T-helper 2 cell treated with Interferon-gamma antibody and Interleukin-4, amounts not matched to agents 5 μg/mL and 100 μg/mL, for 36 hours (primary cell): Measurements from ENCODE around the gene GDI2.
A peak's percentile ranks its signal among the peaks of the same experiment; 100 is the strongest.

Source experiments
- DNase-seq: peaks from one replicate; pipeline ENCODE4 v3.0.0; 2021; ENCODE audit warnings: low spot score
- H3K27ac Mint-ChIP-seq: one replicate; pipeline ENCODE4 v1.8.0; 2021; ENCODE audit warnings: mild to moderate bottlenecking, mixed read lengths
- H3K27me3 Mint-ChIP-seq: one replicate; pipeline ENCODE4 v1.8.0; 2021; ENCODE audit warnings: low read depth, mixed read lengths
- H3K36me3 Mint-ChIP-seq: one replicate; pipeline ENCODE4 v1.8.0; 2021; ENCODE audit warnings: low read depth, mixed read lengths
- H3K4me1 Mint-ChIP-seq: one replicate; pipeline ENCODE4 v1.8.0; 2021; ENCODE audit warnings: low read depth, mixed read lengths
- H3K4me3 Mint-ChIP-seq: one replicate; pipeline ENCODE4 v1.8.0; 2022; ENCODE audit warnings: mild to moderate bottlenecking, moderate library complexity, mixed read lengths
- H3K9me3 Mint-ChIP-seq: one replicate; pipeline ENCODE4 v1.8.0; 2021; ENCODE audit warnings: mixed read lengths

Gene GDI2

GRCh38 chr10:5758927-5759326, 54.3 kb downstream of the GDI2 start:
- no peak overlapping the region for H3K27ac Mint-ChIP-seq
- no peaks in the 10 kb centered on the region for H3K27me3 Mint-ChIP-seq
- H3K4me1 Mint-ChIP-seq = peaks cover 13% of the 10 kb centered on the region
- H3K4me3 Mint-ChIP-seq = no peak overlapping the region
- DNase-seq = no peak
- H3K36me3 Mint-ChIP-seq = peaks cover 56% of the 10 kb centered on the region
- no peaks in the 10 kb centered on the region for H3K9me3 Mint-ChIP-seq

GRCh38 chr10:5757766-5758517, 55.3 kb downstream of the GDI2 start:
- peak overlapping the region; percentile 45 for H3K27ac Mint-ChIP-seq
- no peaks in the 10 kb centered on the region for H3K9me3 Mint-ChIP-seq
- H3K4me1 Mint-ChIP-seq = peaks cover 20% of the 10 kb centered on the region
- no peaks in the 10 kb centered on the region for H3K27me3 Mint-ChIP-seq
- peaks cover 63% of the 10 kb centered on the region for H3K36me3 Mint-ChIP-seq
- no peak for DNase-seq
- no peak overlapping the region for H3K4me3 Mint-ChIP-seq

GRCh38 chr10:5752301-5752871, 60.8 kb downstream of the GDI2 start:
- Mint-ChIP-seq H3K36me3 (peaks cover 61% of the 10 kb centered on the region), H3K4me1 (peaks cover 20% of the 10 kb centered on the region), H3K27me3 (no peaks in the 10 kb centered on the region), H3K9me3 (no peaks in the 10 kb centered on the region), H3K27ac (no peak overlapping the region), H3K4me3 (no peak overlapping the region)
- DNase-seq = no peak

GRCh38 chr10:5751601-5752253, 61.5 kb downstream of the GDI2 start:
- no peak overlapping the region for H3K27ac Mint-ChIP-seq
- DNase-seq = no peak
- no peaks in the 10 kb centered on the region for H3K27me3 Mint-ChIP-seq
- peaks cover 61% of the 10 kb centered on the region for H3K36me3 Mint-ChIP-seq
- H3K4me1 Mint-ChIP-seq = peaks cover 21% of the 10 kb centered on the region
- no peaks in the 10 kb centered on the region for H3K9me3 Mint-ChIP-seq
- no peak overlapping the region for H3K4me3 Mint-ChIP-seq

- H3K4me3 Mint-ChIP-seq = no peak overlapping the region
- DNase-seq = no peak
- H3K36me3 Mint-ChIP-seq = peaks cover 60% of the 10 kb centered on the region
- no peak overlapping the region for H3K27ac Mint-ChIP-seq
- peaks cover 8% of the 10 kb centered on the region for H3K4me1 Mint-ChIP-seq
- no peaks in the 10 kb centered on the region for H3K27me3 Mint-ChIP-seq
- no peaks in the 10 kb centered on the region for H3K9me3 Mint-ChIP-seq
These were observed 64.8 kb downstream of the GDI2 start for GRCh38 chr10:5748394-5748803.

GRCh38 chr10:5746197-5746596, 67.0 kb downstream of the GDI2 start:
- no peaks in the 10 kb centered on the region for H3K9me3 Mint-ChIP-seq
- no peak overlapping the region for H3K4me3 Mint-ChIP-seq
- no peak overlapping the region for H3K27ac Mint-ChIP-seq
- no peaks in the 10 kb centered on the region for H3K27me3 Mint-ChIP-seq
- peaks cover 4% of the 10 kb centered on the region for H3K4me1 Mint-ChIP-seq
- DNase-seq = no peak
- peaks cover 58% of the 10 kb centered on the region for H3K36me3 Mint-ChIP-seq

- no peak overlapping the region for H3K27ac Mint-ChIP-seq
- no peaks in the 10 kb centered on the region for H3K9me3 Mint-ChIP-seq
- peaks cover 4% of the 10 kb centered on the region for H3K4me1 Mint-ChIP-seq
- H3K27me3 Mint-ChIP-seq = no peaks in the 10 kb centered on the region
- no peak overlapping the region for H3K4me3 Mint-ChIP-seq
- DNase-seq = no peak
- peaks cover 61% of the 10 kb centered on the region for H3K36me3 Mint-ChIP-seq
These were observed 68.4 kb downstream of the GDI2 start for GRCh38 chr10:5744849-5745248.

GRCh38 chr10:5743736-5744135, 69.5 kb downstream of the GDI2 start:
- H3K36me3 Mint-ChIP-seq = peaks cover 54% of the 10 kb centered on the region
- no peaks in the 10 kb centered on the region for H3K9me3 Mint-ChIP-seq
- peaks cover 4% of the 10 kb centered on the region for H3K4me1 Mint-ChIP-seq
- DNase-seq = no peak
- H3K4me3 Mint-ChIP-seq = no peak overlapping the region
- H3K27me3 Mint-ChIP-seq = no peaks in the 10 kb centered on the region
- H3K27ac Mint-ChIP-seq = no peak overlapping the region

- Mint-ChIP-seq H3K9me3 (no peaks in the 10 kb centered on the region), H3K36me3 (peaks cover 48% of the 10 kb centered on the region), H3K27me3 (no peaks in the 10 kb centered on the region), H3K27ac (no peak overlapping the region), H3K4me1 (peaks cover 6% of the 10 kb centered on the region), H3K4me3 (no peak overlapping the region)
- DNase-seq = no peak
These were observed 71.1 kb downstream of the GDI2 start for GRCh38 chr10:5742116-5742515.

- no peak overlapping the region for H3K4me3 Mint-ChIP-seq
- H3K36me3 Mint-ChIP-seq = peaks cover 47% of the 10 kb centered on the region
- H3K4me1 Mint-ChIP-seq = peaks cover 6% of the 10 kb centered on the region
- H3K9me3 Mint-ChIP-seq = no peaks in the 10 kb centered on the region
- no peaks in the 10 kb centered on the region for H3K27me3 Mint-ChIP-seq
- H3K27ac Mint-ChIP-seq = no peak overlapping the region
- DNase-seq = no peak
These were observed 72.0 kb downstream of the GDI2 start for GRCh38 chr10:5741276-5741675.

GRCh38 chr10:5738427-5738826, 74.8 kb downstream of the GDI2 start:
- Mint-ChIP-seq H3K9me3 (no peaks in the 10 kb centered on the region), H3K36me3 (peaks cover 42% of the 10 kb centered on the region), H3K4me1 (peaks cover 8% of the 10 kb centered on the region), H3K27me3 (no peaks in the 10 kb centered on the region), H3K4me3 (no peak overlapping the region), H3K27ac (no peak overlapping the region)
- DNase-seq = no peak

- Mint-ChIP-seq H3K4me3 (no peak overlapping the region), H3K4me1 (peaks cover 8% of the 10 kb centered on the region), H3K9me3 (no peaks in the 10 kb centered on the region), H3K27me3 (no peaks in the 10 kb centered on the region), H3K36me3 (peaks cover 43% of the 10 kb centered on the region), H3K27ac (no peak overlapping the region)
- no peak for DNase-seq
These were observed 75.9 kb downstream of the GDI2 start for GRCh38 chr10:5737352-5737751.

- Mint-ChIP-seq H3K4me1 (peaks cover 11% of the 10 kb centered on the region), H3K4me3 (no peak overlapping the region), H3K27me3 (no peaks in the 10 kb centered on the region), H3K27ac (no peak overlapping the region), H3K9me3 (no peaks in the 10 kb centered on the region), H3K36me3 (peaks cover 44% of the 10 kb centered on the region)
- DNase-seq = no peak
These were observed 76.6 kb downstream of the GDI2 start for GRCh38 chr10:5736591-5736990.

- H3K27me3 Mint-ChIP-seq = no peaks in the 10 kb centered on the region
- no peak overlapping the region for H3K4me3 Mint-ChIP-seq
- peaks cover 47% of the 10 kb centered on the region for H3K36me3 Mint-ChIP-seq
- H3K27ac Mint-ChIP-seq = no peak overlapping the region
- H3K4me1 Mint-ChIP-seq = peaks cover 20% of the 10 kb centered on the region
- no peaks in the 10 kb centered on the region for H3K9me3 Mint-ChIP-seq
- no peak for DNase-seq
These were observed 78.1 kb downstream of the GDI2 start for GRCh38 chr10:5735119-5735518.
